K562 (cell line): Measurements from ENCODE around the gene MYRFL. TPM values are rescaled to one million over a fixed set of nuclear protein-coding genes. Genes with fewer than 3 reads are reported as not detected.

Experiments used
- ATAC-seq: fragments of 200-7000 bp; cut with Tn5 transposase; 3 replicates; pipeline ENCODE4 v1.9.1; 2020; ENCODE audit warnings: moderate library complexity
- BruUV-seq: library from RNA; stranded (reverse); fragments of 400-500 nt; replicated peaks from 2 replicates; lab custom pipeline; 2021; lab: Mats Ljungman, UMichigan
- CTCF ChIA-PET: fragments of 300-600 bp; formaldehyde crosslinking; extraction: SDS; loops from one replicate; lab custom pipeline; 2021; ENCODE audit warnings: low intra/inter-chr PET ratio; lab: Yijun Ruan, JAX
- POLR2A ChIA-PET: fragments of 300-600, 350-650 bp; sonication (Branson Sonifier 250); formaldehyde crosslinking; extraction: SDS; loops from one replicate; lab custom pipeline; 2021; ENCODE audit warnings: antibody characterized with exemption, inconsistent platforms; lab: Yijun Ruan, JAX
- DNase-seq, 4 experiments: peaks; one replicate each; pipeline versions ENCODE4 v3.0.0 to v3.0.0-alpha.2; 2011 to 2018; ENCODE audit warnings: low spot score in 3 of 4, mixed read lengths in 3 of 4; ENCODE audit errors: extremely low read depth in 1 of 4
- FAIRE-seq: peaks from 2 replicates; lab custom pipeline; 2011; peaks lifted over from hg19 to GRCh38; lab: Jason Lieb, UNC
- H2AFZ ChIP-seq: 2 replicates; pipeline ENCODE4 v1.6.0; 2011; ENCODE audit warnings: low read depth, low read length, control low read depth, inconsistent platforms
- H3K27ac ChIP-seq: fragments of 200-600 bp; 3 replicates; pipeline ENCODE4 v1.8.0; 2011; ENCODE audit warnings: low read depth, mild to moderate bottlenecking, control low read depth, inconsistent platforms, low read length, moderate library complexity, mixed read lengths; ENCODE audit errors: extremely low read depth
- H3K27me3 ChIP-seq, 2 experiments: fragments of 300-600 bp in 1 of 2; 2 replicates in 1 of 2; 3 replicates in 1 of 2; pipeline versions ENCODE4 v1.6.0 to v1.8.0; 2011; ENCODE audit warnings: inconsistent platforms in 2 of 2, low read length in 2 of 2, mild to moderate bottlenecking in 1 of 2, mixed read lengths in 1 of 2, moderate library complexity in 1 of 2; ENCODE audit not compliant: control insufficient read depth in 2 of 2, insufficient read depth in 2 of 2
- H3K36me3 ChIP-seq: fragments of 300-600 bp; 3 replicates; pipeline ENCODE4 v1.8.0; 2011; ENCODE audit warnings: mild to moderate bottlenecking, low read length, inconsistent platforms; ENCODE audit not compliant: control insufficient read depth, insufficient read depth
- H3K4me1 ChIP-seq, 2 experiments: fragments of 200-600 bp in 1 of 2; replicated peaks in 1 of 2; 2 replicates in 1 of 2; 3 replicates in 1 of 2; pipeline versions ENCODE4 v1.5.1 to v1.8.0; 2011; ENCODE audit warnings: inconsistent platforms in 2 of 2, low read length in 2 of 2, mild to moderate bottlenecking in 1 of 2, mixed read lengths in 1 of 2, moderate library complexity in 1 of 2; ENCODE audit not compliant: control insufficient read depth in 2 of 2, insufficient read depth in 2 of 2
- H3K4me2 ChIP-seq: 2 replicates; pipeline ENCODE4 v1.6.1; 2011; ENCODE audit warnings: low read length, control low read depth, inconsistent platforms, mixed read lengths; ENCODE audit not compliant: insufficient read depth
- H3K4me3 ChIP-seq: fragments of 200-600 bp; sonication (generic), shearing (Covaris generic); 2 replicates; pipeline ENCODE4 v1.5.1; 2016; ENCODE audit warnings: control low read depth, inconsistent platforms
- H3K79me2 ChIP-seq: fragments of 200-600 bp; 3 replicates; pipeline ENCODE4 v1.8.0; 2011; ENCODE audit warnings: low read length, inconsistent platforms; ENCODE audit not compliant: control insufficient read depth, insufficient read depth
- H3K9ac ChIP-seq, 2 experiments: 2 replicates each; pipeline versions ENCODE4 v1.6.0 to v1.6.1; 2011; ENCODE audit warnings: low read depth in 2 of 2, low read length in 2 of 2, control low read depth in 1 of 2, inconsistent platforms in 1 of 2, mild to moderate bottlenecking in 1 of 2, mixed read lengths in 1 of 2; ENCODE audit not compliant: insufficient read depth in 1 of 2
- H3K9me1 ChIP-seq: one replicate; pipeline ENCODE4 v1.6.0; 2011; ENCODE audit warnings: inconsistent platforms, mild to moderate bottlenecking, low read length, moderate library complexity; ENCODE audit not compliant: control insufficient read depth, insufficient read depth
- H3K9me3 ChIP-seq: replicated peaks from 2 replicates; pipeline ENCODE4 v1.5.1; 2011; ENCODE audit warnings: low read depth, low read length, inconsistent platforms; ENCODE audit not compliant: control insufficient read depth, insufficient read depth
- H4K20me1 ChIP-seq: replicated peaks from 2 replicates; pipeline ENCODE4 v1.6.1; 2011; ENCODE audit warnings: low read length, inconsistent platforms, mixed read lengths; ENCODE audit not compliant: control insufficient read depth, insufficient read depth
- ARID2 ChIP-seq: fragments of 450-650 bp; IDR thresholded peaks from 2 replicates; pipeline ENCODE4 v1.6.1; 2017; ENCODE audit warnings: antibody characterized with exemption, mild to moderate bottlenecking
- CAMTA2 ChIP-seq: fragments of 250-450 bp; sonication (Bioruptor Pico); conservative IDR thresholded peaks from 2 replicates; pipeline ENCODE4 v1.5.1; 2022
- CHD1 ChIP-seq: fragments of 200-600 bp; sonication (generic); IDR thresholded peaks from one replicate; pipeline ENCODE4 v1.6.1; 2012; ENCODE audit warnings: mild to moderate bottlenecking, moderate library complexity, low read length, inconsistent platforms
- GMEB1 ChIP-seq: fragments of 250-450 bp; sonication (Bioruptor Pico); IDR thresholded peaks from 2 replicates; pipeline ENCODE4 v1.4.0; 2020; ENCODE audit warnings: mild to moderate bottlenecking
- HINFP ChIP-seq: fragments of 450-650 bp; conservative IDR thresholded peaks from 2 replicates; pipeline ENCODE4 v1.6.1; 2016; ENCODE audit warnings: missing genetic modification characterization, low read depth, mild to moderate bottlenecking, control low read depth, missing compliant biosample characterization
- HOXB6 ChIP-seq: fragments of 250-450 bp; sonication (Bioruptor Pico); IDR thresholded peaks from 2 replicates; pipeline ENCODE4 v1.5.1; 2022; ENCODE audit warnings: mild to moderate bottlenecking, borderline replicate concordance
- OTX1 ChIP-seq: fragments of 450-650 bp; formaldehyde crosslinking; IDR thresholded peaks from 2 replicates; pipeline ENCODE4 v1.4.0; 2022; ENCODE audit warnings: mild to moderate bottlenecking
- SREBF2 ChIP-seq: sonication (generic); formaldehyde crosslinking; IDR thresholded peaks from 2 replicates; pipeline ENCODE4 v1.4.0; 2020; ENCODE audit warnings: mild to moderate bottlenecking, missing genetic modification reagents
- TCF7L2 ChIP-seq: fragments of 150-350 bp; IDR thresholded peaks from 2 replicates; pipeline ENCODE4 v1.6.1; 2016; ENCODE audit warnings: low read depth, mild to moderate bottlenecking, low read length, moderate library complexity
- ZBTB33 ChIP-seq: sonication (generic); formaldehyde crosslinking; IDR thresholded peaks from 2 replicates; pipeline ENCODE4 v1.8.1; 2023; ENCODE audit warnings: mild to moderate bottlenecking, missing genetic modification reagents
- ZNF707 ChIP-seq: fragments of 250-450 bp; sonication (Bioruptor Pico); conservative IDR thresholded peaks from 2 replicates; pipeline ENCODE4 v1.8.0; 2022; ENCODE audit warnings: inconsistent platforms, mild to moderate bottlenecking, moderate library complexity
- WGBS: fragments of 100-300 bp; shearing (Covaris generic); methylation state at CpG from one replicate; pipeline ENCODE4 v1.1.6; 2016; ENCODE audit warnings: low coverage, mixed read lengths; ENCODE audit not compliant: insufficient coverage; ENCODE audit errors: missing lambda C conversion rate; 5-methylcytosine and 5-hydroxymethylcytosine counted together
- in situ Hi-C: fragments of 300-500 bp; cut with MboI; formaldehyde crosslinking; loops from 4 replicates; pipeline ENCODE4 v1.15.0; 2018; ENCODE audit warnings: inconsistent platforms, mixed read lengths
- intact Hi-C: fragments of 100-400 bp; cut with micrococcal nuclease; formaldehyde crosslinking; loops from 2 replicates; pipeline ENCODE4 v1.14.2; 2022
- polyA plus RNA-seq, 8 experiments: library from polyadenylated mRNA; depleted of rRNA in 4 of 8; stranded (reverse) in 5 of 8; unstranded in 3 of 8; fragments of >200 nt; fragmentation: Nextera tagmentation in 2 of 8; fragmentation: Illumina TruSeq in 1 of 8; extraction: Ambion mirVana in 2 of 8; extraction: Trizol in 1 of 8; gene quantifications; 2 replicates each; pipeline versions ENCODE4 v1.2.1 to v1.2.3, GENCODE V29; 2011 to 2014; ENCODE audit warnings: inconsistent platforms in 1 of 8, missing spikeins in 1 of 8
- total RNA-seq, 7 experiments: library from RNA; depleted of rRNA in 6 of 7; stranded (reverse); fragments of >200 nt in 6 of 7; fragmentation: Illumina TruSeq in 2 of 7; extraction: Trizol in 2 of 7; gene quantifications; 2 replicates each; pipeline versions ENCODE4 v1.2.1 to v1.2.3, GENCODE V29; 2011 to 2021; ENCODE audit warnings: low replicate concordance in 1 of 7

Gene MYRFL
- total and polyA plus RNA-seq, 9 of the 15 experiments (the other 6 are each of a cell fraction or from before 2014, with no cell fraction given) = not detected

- Histone ChIP-seq H3K4me1 (no peaks in the 10 kb centered on the region), H3K9me1 (no peaks in the 10 kb centered on the region), H3K9ac (no peak overlapping the region), H3K79me2 (no peaks in the 10 kb centered on the region), H3K27ac (no peak overlapping the region), H3K36me3 (no peaks in the 10 kb centered on the region), H2AFZ (no peak overlapping the region), H3K4me2 (no peak overlapping the region), H3K9me3 (no peaks in the 10 kb centered on the region), H4K20me1 (no peaks in the 10 kb centered on the region), H3K4me3 (no peak overlapping the region), H3K27me3 (peaks cover 0 to 16% of the 10 kb centered on the region in 2 experiments; a peak in 3 of 5 replicates)
- WGBS = 3% methylated on average over 2 of the region's 2 CpGs
- FAIRE-seq (no peak), DNase-seq (no peak), ATAC-seq (no peak)
- ChIA-PET POLR2A (no interaction called here), CTCF (interaction anchor here (0.6 kb wide), 1 partner anchor 1029 kb away, joined by 4 read pairs; no protein-coding TSS in a partner anchor)
- intact Hi-C loops = no loop called here
- in situ Hi-C loops = no loop called here
- no TSS peak for BruUV-seq
- TF ChIP-seq TCF7L2 (no peak), GMEB1 (CRISPR knock-in tag) (no peak), HOXB6 (CRISPR knock-in tag) (no peak), OTX1 (CRISPR knock-in tag) (no peak), ARID2 (no peak), ZNF707 (CRISPR knock-in tag) (no peak), CAMTA2 (CRISPR knock-in tag) (no peak), CHD1 (no peak), HINFP (tag) (no peak), SREBF2 (CRISPR knock-in tag) (no peak), ZBTB33 (CRISPR knock-in tag) (no peak)
Observed at GRCh38 chr12:69931569-69931968, 106.5 kb downstream of the MYRFL start.
